ENCODE data around the gene ERC1.

GRCh38 chr12:1117371-1117770 is 126.3 kb downstream of the ERC1 start:
- TF ChIP-seq, protein P1, sequence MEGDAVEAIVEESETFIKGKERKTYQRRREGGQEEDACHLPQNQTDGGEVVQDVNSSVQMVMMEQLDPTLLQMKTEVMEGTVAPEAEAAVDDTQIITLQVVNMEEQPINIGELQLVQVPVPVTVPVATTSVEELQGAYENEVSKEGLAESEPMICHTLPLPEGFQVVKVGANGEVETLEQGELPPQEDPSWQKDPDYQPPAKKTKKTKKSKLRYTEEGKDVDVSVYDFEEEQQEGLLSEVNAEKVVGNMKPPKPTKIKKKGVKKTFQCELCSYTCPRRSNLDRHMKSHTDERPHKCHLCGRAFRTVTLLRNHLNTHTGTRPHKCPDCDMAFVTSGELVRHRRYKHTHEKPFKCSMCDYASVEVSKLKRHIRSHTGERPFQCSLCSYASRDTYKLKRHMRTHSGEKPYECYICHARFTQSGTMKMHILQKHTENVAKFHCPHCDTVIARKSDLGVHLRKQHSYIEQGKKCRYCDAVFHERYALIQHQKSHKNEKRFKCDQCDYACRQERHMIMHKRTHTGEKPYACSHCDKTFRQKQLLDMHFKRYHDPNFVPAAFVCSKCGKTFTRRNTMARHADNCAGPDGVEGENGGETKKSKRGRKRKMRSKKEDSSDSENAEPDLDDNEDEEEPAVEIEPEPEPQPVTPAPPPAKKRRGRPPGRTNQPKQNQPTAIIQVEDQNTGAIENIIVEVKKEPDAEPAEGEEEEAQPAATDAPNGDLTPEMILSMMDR (IDR thresholded peaks at IDR 0.05): no peak
- TF ChIP-seq POLR2AphosphoS5 (IDR thresholded peaks at IDR 0.05; ENCODE audit: low read depth, low read length): no peak
- TF ChIP-seq, protein P2, sequence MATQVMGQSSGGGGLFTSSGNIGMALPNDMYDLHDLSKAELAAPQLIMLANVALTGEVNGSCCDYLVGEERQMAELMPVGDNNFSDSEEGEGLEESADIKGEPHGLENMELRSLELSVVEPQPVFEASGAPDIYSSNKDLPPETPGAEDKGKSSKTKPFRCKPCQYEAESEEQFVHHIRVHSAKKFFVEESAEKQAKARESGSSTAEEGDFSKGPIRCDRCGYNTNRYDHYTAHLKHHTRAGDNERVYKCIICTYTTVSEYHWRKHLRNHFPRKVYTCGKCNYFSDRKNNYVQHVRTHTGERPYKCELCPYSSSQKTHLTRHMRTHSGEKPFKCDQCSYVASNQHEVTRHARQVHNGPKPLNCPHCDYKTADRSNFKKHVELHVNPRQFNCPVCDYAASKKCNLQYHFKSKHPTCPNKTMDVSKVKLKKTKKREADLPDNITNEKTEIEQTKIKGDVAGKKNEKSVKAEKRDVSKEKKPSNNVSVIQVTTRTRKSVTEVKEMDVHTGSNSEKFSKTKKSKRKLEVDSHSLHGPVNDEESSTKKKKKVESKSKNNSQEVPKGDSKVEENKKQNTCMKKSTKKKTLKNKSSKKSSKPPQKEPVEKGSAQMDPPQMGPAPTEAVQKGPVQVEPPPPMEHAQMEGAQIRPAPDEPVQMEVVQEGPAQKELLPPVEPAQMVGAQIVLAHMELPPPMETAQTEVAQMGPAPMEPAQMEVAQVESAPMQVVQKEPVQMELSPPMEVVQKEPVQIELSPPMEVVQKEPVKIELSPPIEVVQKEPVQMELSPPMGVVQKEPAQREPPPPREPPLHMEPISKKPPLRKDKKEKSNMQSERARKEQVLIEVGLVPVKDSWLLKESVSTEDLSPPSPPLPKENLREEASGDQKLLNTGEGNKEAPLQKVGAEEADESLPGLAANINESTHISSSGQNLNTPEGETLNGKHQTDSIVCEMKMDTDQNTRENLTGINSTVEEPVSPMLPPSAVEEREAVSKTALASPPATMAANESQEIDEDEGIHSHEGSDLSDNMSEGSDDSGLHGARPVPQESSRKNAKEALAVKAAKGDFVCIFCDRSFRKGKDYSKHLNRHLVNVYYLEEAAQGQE (IDR thresholded peaks at IDR 0.05; ENCODE audit: insufficient read depth in 1 of 2, low read depth in 2 of 2, low read length in 1 of 2): no peak
